ENCODE data around the gene MAMDC4.

The MAMDC4 gene

GRCh38 chr9:136849960-136850865 lies 1.9 kb upstream of the MAMDC4 start:
- DNase-seq (ENCODE audit: low read depth, low spot score) = no peak

- DNase-seq (ENCODE audit: low read depth, low spot score) = no peak
Observed at GRCh38 chr9:136850866-136851775, 1.0 kb upstream of the MAMDC4 start.

- DNase-seq (ENCODE audit: low read depth, low spot score) = no peak
Observed at GRCh38 chr9:136852664-136853595, 784 bp downstream of the MAMDC4 start.

GRCh38 chr9:136853596-136854112 lies 1.5 kb downstream of the MAMDC4 start:
- DNase-seq (ENCODE audit: low read depth, low spot score) = no peak

- DNase-seq (ENCODE audit: low read depth, low spot score) = no peak
Observed at GRCh38 chr9:136854113-136854841, 2.1 kb downstream of the MAMDC4 start.

- no peak for DNase-seq (ENCODE audit: low read depth, low spot score)
Observed at GRCh38 chr9:136854842-136855460, 2.8 kb downstream of the MAMDC4 start.

GRCh38 chr9:136855461-136856078 lies 3.4 kb downstream of the MAMDC4 start:
- DNase-seq (ENCODE audit: low read depth, low spot score) = no peak

- no peak for DNase-seq (ENCODE audit: low read depth, low spot score)
Observed at GRCh38 chr9:136856079-136856476, 3.9 kb downstream of the MAMDC4 start.

- DNase-seq (ENCODE audit: low read depth, low spot score) = no peak
Observed at GRCh38 chr9:136856541-136857141, 4.5 kb downstream of the MAMDC4 start.

GRCh38 chr9:136857166-136857565 lies 5.0 kb downstream of the MAMDC4 start:
- no peak for DNase-seq (ENCODE audit: low read depth, low spot score)

GRCh38 chr9:136857581-136858412 lies 5.7 kb downstream of the MAMDC4 start:
- DNase-seq (ENCODE audit: low read depth, low spot score) = no peak

- DNase-seq (ENCODE audit: low read depth, low spot score) = no peak
Observed at GRCh38 chr9:136858452-136858843, 6.3 kb downstream of the MAMDC4 start.

- no peak for DNase-seq (ENCODE audit: low read depth, low spot score)
Observed at GRCh38 chr9:136858844-136859757, 7.0 kb downstream of the MAMDC4 start.

- DNase-seq (ENCODE audit: low read depth, low spot score) = no peak
Observed at GRCh38 chr9:136860529-136860928, 8.4 kb downstream of the MAMDC4 start.

GRCh38 chr9:136860933-136861873 lies 9.1 kb downstream of the MAMDC4 start:
- no peak for DNase-seq (ENCODE audit: low read depth, low spot score)

- DNase-seq (ENCODE audit: low read depth, low spot score) = no peak
Observed at GRCh38 chr9:136861874-136862457, 9.8 kb downstream of the MAMDC4 start.
